ENCODE measurements around the gene COL8A1. TPM values are rescaled to one million over a fixed set of nuclear protein-coding genes. Genes with fewer than 3 reads are reported as not detected.
A peak's percentile ranks its signal among the peaks of the same experiment; 100 is the strongest.

Gene COL8A1
- total and polyA plus RNA-seq, 5 donors from 2014 or later = not detected

DNA sequence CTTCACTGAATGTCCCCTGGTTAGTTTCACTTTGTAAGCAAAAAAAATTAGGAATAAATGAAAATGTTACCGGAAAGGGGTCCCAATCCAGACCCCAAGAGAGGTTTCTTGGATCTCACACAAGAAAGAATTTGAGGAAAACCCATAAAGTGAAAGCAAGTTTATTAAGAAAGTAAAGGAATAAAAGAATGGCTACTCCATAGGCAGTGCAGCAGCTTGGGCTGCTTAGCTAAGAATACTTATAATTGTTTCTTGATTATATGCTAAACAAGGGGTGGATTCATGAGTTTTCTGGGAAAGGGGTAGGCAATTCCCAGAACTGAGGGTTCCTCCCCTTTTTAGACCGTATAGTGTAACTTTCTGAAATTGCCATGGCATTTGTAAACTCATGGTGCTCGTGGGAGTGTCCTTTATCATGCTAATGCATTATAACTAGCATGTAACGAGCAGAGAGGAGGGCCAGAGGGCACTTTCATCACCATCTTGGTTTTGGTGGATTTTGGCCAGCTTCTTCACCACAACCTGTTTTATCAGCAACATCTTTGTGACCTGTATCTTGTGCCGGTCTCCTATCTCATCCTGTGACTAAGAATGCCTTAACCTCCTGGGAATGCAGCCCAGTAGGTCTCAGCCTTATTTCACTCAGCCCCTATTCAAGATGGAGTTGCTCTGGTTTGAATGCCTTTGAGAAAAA, 138.3 kb downstream of the COL8A1 start:
- H3K27ac ChIP-seq (ENCODE audit: insufficient read depth, low read length, poor library complexity, severe bottlenecking) = no peak overlapping the region
- ATAC-seq (ENCODE audit: low read depth in 2 of 2) (no peak), DNase-seq (no peak)
- H3K9me3 Mint-ChIP-seq = peaks cover 0 to 3% (median 0%) of the 10 kb centered on the region in 7 donors
- H3K36me3 ChIP-seq (ENCODE audit: control insufficient read depth, insufficient read depth, low read length) = no peaks in the 10 kb centered on the region
- H3K36me3 Mint-ChIP-seq = no peaks in the 10 kb centered on the region
- no peaks in the 10 kb centered on the region for H3K4me1 ChIP-seq (ENCODE audit: control insufficient read depth, insufficient read depth, low read length, poor library complexity, severe bottlenecking)
- peaks cover 10% of the 10 kb centered on the region for H3K27me3 ChIP-seq (ENCODE audit: control insufficient read depth, insufficient read depth, low read length)
- no peak overlapping the region for H3K27ac Mint-ChIP-seq
- H3K4me3 Mint-ChIP-seq = peak overlapping the region in 1 of 4 donors; percentile 22
- peaks cover 18% of the 10 kb centered on the region for H3K27me3 Mint-ChIP-seq
- no peak overlapping the region for H3K4me3 ChIP-seq (ENCODE audit: low read depth, low read length)
- peaks cover 0 to 5% (median 2%) of the 10 kb centered on the region in 4 donors for H3K4me1 Mint-ChIP-seq
- no peaks in the 10 kb centered on the region for H3K9me3 ChIP-seq (ENCODE audit: control insufficient read depth in 2 of 2, low read length in 2 of 2)

DNA sequence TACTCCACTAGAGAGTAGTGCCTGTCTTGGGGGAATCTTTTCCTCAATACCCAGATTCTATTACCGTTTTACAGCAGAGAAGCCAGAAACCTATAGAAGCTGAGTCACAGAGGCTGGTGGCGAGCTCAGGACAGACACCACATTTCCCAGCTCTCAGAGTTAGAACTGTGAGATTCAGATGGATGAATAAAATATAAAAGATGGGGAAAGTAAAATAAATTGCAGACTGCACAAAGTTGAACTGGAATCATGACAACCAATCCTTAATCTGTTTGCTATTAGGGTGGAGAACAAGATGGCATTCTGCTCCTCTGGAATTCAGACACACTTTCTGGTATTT, 138.8 kb downstream of the COL8A1 start:
- no peak overlapping the region for H3K27ac Mint-ChIP-seq
- no peaks in the 10 kb centered on the region for H3K4me1 ChIP-seq (ENCODE audit: control insufficient read depth, insufficient read depth, low read length, poor library complexity, severe bottlenecking)
- no peak for ATAC-seq (ENCODE audit: low read depth in 2 of 2)

GRCh38 chr3:99777708-99778107, 139.3 kb downstream of the COL8A1 start:
- no peak for DNase-seq
- H3K36me3 Mint-ChIP-seq = no peaks in the 10 kb centered on the region
- H3K9me3 Mint-ChIP-seq = peaks cover 0 to 3% (median 0%) of the 10 kb centered on the region in 7 donors
- Histone ChIP-seq H3K27ac (ENCODE audit: insufficient read depth, low read length, poor library complexity, severe bottlenecking) (no peak overlapping the region), H3K36me3 (ENCODE audit: control insufficient read depth, insufficient read depth, low read length) (no peaks in the 10 kb centered on the region), H3K9me3 (ENCODE audit: control insufficient read depth in 2 of 2, low read length in 2 of 2) (no peaks in the 10 kb centered on the region), H3K4me3 (ENCODE audit: low read depth, low read length) (no peak overlapping the region), H3K27me3 (ENCODE audit: control insufficient read depth, insufficient read depth, low read length) (peaks cover 12% of the 10 kb centered on the region), H3K4me1 (ENCODE audit: control insufficient read depth, insufficient read depth, low read length, poor library complexity, severe bottlenecking) (no peaks in the 10 kb centered on the region)
- H3K4me1 Mint-ChIP-seq = peaks cover 0 to 5% (median 2%) of the 10 kb centered on the region in 4 donors
- peaks cover 18% of the 10 kb centered on the region for H3K27me3 Mint-ChIP-seq
- no peak overlapping the region for H3K4me3 Mint-ChIP-seq
- peak overlapping the region in 1 of 3 donors; percentile 16 for H3K27ac Mint-ChIP-seq
- no peak for ATAC-seq (ENCODE audit: low read depth in 2 of 2)

More for the DNA sequence above, 138.8 kb downstream of the COL8A1 start:
- no peak for DNase-seq
- no peak overlapping the region for H3K27ac ChIP-seq (ENCODE audit: insufficient read depth, low read length, poor library complexity, severe bottlenecking)
- H3K4me3 ChIP-seq (ENCODE audit: low read depth, low read length) = no peak overlapping the region
- H3K4me1 Mint-ChIP-seq = peaks cover 0 to 5% (median 2%) of the 10 kb centered on the region in 4 donors
- H3K27me3 Mint-ChIP-seq = peaks cover 18% of the 10 kb centered on the region
- no peaks in the 10 kb centered on the region for H3K9me3 ChIP-seq (ENCODE audit: control insufficient read depth in 2 of 2, low read length in 2 of 2)
- no peaks in the 10 kb centered on the region for H3K36me3 ChIP-seq (ENCODE audit: control insufficient read depth, insufficient read depth, low read length)
- H3K9me3 Mint-ChIP-seq = peaks cover 0 to 3% (median 0%) of the 10 kb centered on the region in 7 donors
- H3K36me3 Mint-ChIP-seq = no peaks in the 10 kb centered on the region
- H3K4me3 Mint-ChIP-seq = peak overlapping the region in 1 of 4 donors; percentile 22
- peaks cover 12% of the 10 kb centered on the region for H3K27me3 ChIP-seq (ENCODE audit: control insufficient read depth, insufficient read depth, low read length)

DNA sequence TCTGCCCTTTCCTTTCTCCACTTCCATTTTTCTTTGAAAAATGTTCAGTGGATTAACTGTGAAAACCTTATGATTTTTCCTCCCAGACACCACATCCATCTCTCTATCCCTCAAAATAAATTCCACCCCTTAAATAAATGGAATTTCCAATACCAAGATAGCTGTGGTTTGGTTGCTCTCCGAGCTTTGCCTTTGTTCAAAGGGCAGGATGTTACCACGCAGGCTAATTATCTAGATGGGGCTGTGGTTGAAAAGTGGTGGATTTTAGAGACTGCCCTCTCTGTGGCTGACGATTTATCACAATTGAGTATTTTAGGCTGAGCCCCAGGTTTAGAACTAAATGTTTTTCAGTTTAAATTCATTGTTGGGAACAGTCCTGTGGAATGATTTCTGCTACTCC, 142.4 kb downstream of the COL8A1 start:
- Histone ChIP-seq H3K27ac (ENCODE audit: insufficient read depth, low read length, poor library complexity, severe bottlenecking) (no peak overlapping the region), H3K9me3 (ENCODE audit: control insufficient read depth in 2 of 2, low read length in 2 of 2) (no peaks in the 10 kb centered on the region), H3K27me3 (ENCODE audit: control insufficient read depth, insufficient read depth, low read length) (peaks cover 16% of the 10 kb centered on the region), H3K36me3 (ENCODE audit: control insufficient read depth, insufficient read depth, low read length) (no peaks in the 10 kb centered on the region), H3K4me1 (ENCODE audit: control insufficient read depth, insufficient read depth, low read length, poor library complexity, severe bottlenecking) (no peaks in the 10 kb centered on the region), H3K4me3 (ENCODE audit: low read depth, low read length) (no peak overlapping the region)
- Mint-ChIP-seq H3K9me3 (peaks cover 0 to 3% (median 0%) of the 10 kb centered on the region in 7 donors), H3K27me3 (peaks cover 25% of the 10 kb centered on the region), H3K4me1 (peaks cover 0 to 5% (median 2%) of the 10 kb centered on the region in 4 donors), H3K4me3 (no peak overlapping the region), H3K36me3 (no peaks in the 10 kb centered on the region), H3K27ac (no peak overlapping the region)
- DNase-seq (peak in 1 of 3 donors; percentile 4), ATAC-seq (ENCODE audit: low read depth in 2 of 2) (no peak)

- Histone ChIP-seq H3K27me3 (ENCODE audit: control insufficient read depth, insufficient read depth, low read length) (peaks cover 16% of the 10 kb centered on the region), H3K27ac (ENCODE audit: insufficient read depth, low read length, poor library complexity, severe bottlenecking) (no peak overlapping the region), H3K36me3 (ENCODE audit: control insufficient read depth, insufficient read depth, low read length) (no peaks in the 10 kb centered on the region), H3K4me1 (ENCODE audit: control insufficient read depth, insufficient read depth, low read length, poor library complexity, severe bottlenecking) (no peaks in the 10 kb centered on the region), H3K4me3 (ENCODE audit: low read depth, low read length) (no peak overlapping the region), H3K9me3 (ENCODE audit: control insufficient read depth in 2 of 2, low read length in 2 of 2) (no peaks in the 10 kb centered on the region)
- Mint-ChIP-seq H3K27me3 (peaks cover 25% of the 10 kb centered on the region), H3K4me3 (no peak overlapping the region), H3K27ac (no peak overlapping the region), H3K4me1 (peaks cover 0 to 5% (median 2%) of the 10 kb centered on the region in 4 donors), H3K36me3 (no peaks in the 10 kb centered on the region), H3K9me3 (peaks cover 0 to 3% (median 0%) of the 10 kb centered on the region in 7 donors)
- ATAC-seq (ENCODE audit: low read depth in 2 of 2) (no peak), DNase-seq (no peak)
These were observed 143.4 kb downstream of the COL8A1 start for GRCh38 chr3:99781761-99782160.

DNA sequence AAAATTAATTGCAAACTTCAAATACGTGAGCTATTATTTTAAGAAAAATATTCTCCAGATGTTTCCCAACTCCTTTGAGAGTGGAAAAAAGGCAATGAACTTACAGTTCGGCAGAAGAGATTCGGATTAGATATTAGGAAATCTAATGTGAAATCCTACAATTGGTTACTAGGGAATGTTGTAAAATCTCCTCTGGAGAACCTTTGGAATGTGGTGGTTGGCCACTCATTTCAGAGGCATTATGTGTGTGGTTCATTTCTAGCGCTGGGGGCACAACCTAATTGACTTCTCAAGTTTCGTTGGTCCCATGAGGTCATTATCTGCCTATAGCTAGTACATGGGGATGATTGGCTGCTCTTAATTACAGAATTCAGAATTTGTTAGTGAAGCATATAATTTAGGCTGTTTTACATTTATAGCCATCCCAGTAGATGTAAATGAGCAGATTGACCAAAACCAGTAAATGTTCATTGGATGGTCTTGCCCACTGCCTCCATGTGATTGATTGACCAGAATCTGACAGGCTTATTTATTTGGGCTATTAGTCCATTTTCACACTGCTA, 144.7 kb downstream of the COL8A1 start:
- Mint-ChIP-seq H3K36me3 (no peaks in the 10 kb centered on the region), H3K27me3 (peaks cover 28% of the 10 kb centered on the region), H3K9me3 (peaks cover 0 to 3% (median 0%) of the 10 kb centered on the region in 7 donors), H3K4me3 (no peak overlapping the region), H3K4me1 (peaks cover 0 to 5% (median 2%) of the 10 kb centered on the region in 4 donors), H3K27ac (no peak overlapping the region)
- Histone ChIP-seq H3K4me3 (ENCODE audit: low read depth, low read length) (no peak overlapping the region), H3K9me3 (ENCODE audit: control insufficient read depth in 2 of 2, low read length in 2 of 2) (no peaks in the 10 kb centered on the region), H3K36me3 (ENCODE audit: control insufficient read depth, insufficient read depth, low read length) (no peaks in the 10 kb centered on the region), H3K27me3 (ENCODE audit: control insufficient read depth, insufficient read depth, low read length) (peaks cover 16% of the 10 kb centered on the region), H3K27ac (ENCODE audit: insufficient read depth, low read length, poor library complexity, severe bottlenecking) (no peak overlapping the region), H3K4me1 (ENCODE audit: control insufficient read depth, insufficient read depth, low read length, poor library complexity, severe bottlenecking) (no peaks in the 10 kb centered on the region)
- ATAC-seq (ENCODE audit: low read depth in 2 of 2) (no peak), DNase-seq (no peak)

DNA sequence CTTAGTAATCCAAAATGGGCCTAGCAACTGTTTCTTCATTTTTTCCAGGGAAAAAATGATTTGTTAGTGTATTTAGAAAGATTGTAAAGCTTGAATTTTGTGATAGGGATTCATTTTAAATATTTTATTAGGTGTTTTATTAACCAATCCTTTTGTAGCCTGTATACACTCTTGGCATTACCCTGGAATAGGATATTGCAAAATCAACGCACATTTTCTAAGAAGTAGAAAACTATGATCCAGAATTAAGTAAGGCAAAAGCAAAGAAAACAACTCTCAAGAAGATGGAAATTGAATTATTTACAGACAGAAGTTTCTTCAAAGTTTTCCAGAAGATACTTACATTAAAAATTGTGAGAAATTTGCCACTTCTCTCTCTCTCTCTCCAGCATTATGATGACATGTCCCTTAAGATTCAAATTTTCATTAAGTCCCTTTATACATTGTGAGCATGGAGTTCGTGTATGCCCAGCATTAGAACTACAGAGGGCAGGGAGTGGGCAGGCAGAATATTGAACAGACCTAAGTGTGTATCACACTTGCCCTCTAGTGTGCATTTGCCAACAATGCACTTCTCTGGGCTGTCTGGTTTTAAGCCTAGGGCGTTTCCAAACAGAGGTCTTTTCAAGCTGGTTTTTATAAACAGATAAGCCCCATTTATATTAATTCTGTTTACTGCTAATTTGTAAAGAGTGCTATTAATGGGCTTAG, 150.8 kb downstream of the COL8A1 start:
- no peaks in the 10 kb centered on the region for H3K9me3 Mint-ChIP-seq
- H3K36me3 ChIP-seq (ENCODE audit: control insufficient read depth, insufficient read depth, low read length) = no peaks in the 10 kb centered on the region
- no peak overlapping the region for H3K27ac Mint-ChIP-seq
- H3K4me3 ChIP-seq (ENCODE audit: low read depth, low read length) = no peak overlapping the region
- peaks cover 31% of the 10 kb centered on the region for H3K27me3 Mint-ChIP-seq
- no peaks in the 10 kb centered on the region for H3K4me1 ChIP-seq (ENCODE audit: control insufficient read depth, insufficient read depth, low read length, poor library complexity, severe bottlenecking)
- no peaks in the 10 kb centered on the region for H3K4me1 Mint-ChIP-seq
- H3K27me3 ChIP-seq (ENCODE audit: control insufficient read depth, insufficient read depth, low read length) = peaks cover 7% of the 10 kb centered on the region
- no peak overlapping the region for H3K27ac ChIP-seq (ENCODE audit: insufficient read depth, low read length, poor library complexity, severe bottlenecking)
- H3K36me3 Mint-ChIP-seq = no peaks in the 10 kb centered on the region
- H3K9me3 ChIP-seq (ENCODE audit: control insufficient read depth in 2 of 2, low read length in 2 of 2) = no peaks in the 10 kb centered on the region
- DNase-seq (peak in 1 of 3 donors; percentile 37), ATAC-seq (ENCODE audit: low read depth in 2 of 2) (peak in 1 of 2 donors; percentile 64)
- no peak overlapping the region for H3K4me3 Mint-ChIP-seq

Measured in CD4-positive, CD25-positive, alpha-beta regulatory T cell (primary cell).